HG03097 (cell line): ENCODE data around the gene SRRT.
"Not testable (repeated sequence)": the region's sequence is repeated elsewhere in the genome, so short reads cannot be mapped to it uniquely, and the experiment has no call there.

Source experiments
- ATAC-seq: cut with Tn5 transposase; IDR thresholded peaks from one replicate; pipeline ENCODE4 v1.9.1; 2021; ENCODE audit not compliant: unreplicated experiment, low FRiP score

The SRRT gene

DNA sequence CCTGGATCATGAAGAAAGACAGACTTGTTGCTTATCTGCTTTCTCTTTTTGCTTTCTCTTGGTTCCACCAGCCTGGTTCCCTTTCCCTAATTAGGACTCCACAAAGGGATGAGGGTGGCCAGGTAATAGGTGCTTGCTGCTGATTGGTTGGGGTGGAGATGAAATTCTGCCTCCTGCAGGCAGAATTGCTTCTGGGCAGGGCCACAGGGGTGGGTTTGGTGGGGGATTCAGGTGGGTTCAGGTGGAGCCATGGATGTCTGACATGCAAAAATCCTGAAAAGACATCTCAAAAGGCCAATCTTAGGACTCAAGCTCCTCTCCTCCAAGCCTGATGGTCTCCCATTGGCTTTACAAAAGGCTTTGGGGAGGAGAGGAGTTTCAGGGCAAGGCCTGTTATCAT lies 46.1 kb downstream of the SRRT start:
- no peak for ATAC-seq

DNA sequence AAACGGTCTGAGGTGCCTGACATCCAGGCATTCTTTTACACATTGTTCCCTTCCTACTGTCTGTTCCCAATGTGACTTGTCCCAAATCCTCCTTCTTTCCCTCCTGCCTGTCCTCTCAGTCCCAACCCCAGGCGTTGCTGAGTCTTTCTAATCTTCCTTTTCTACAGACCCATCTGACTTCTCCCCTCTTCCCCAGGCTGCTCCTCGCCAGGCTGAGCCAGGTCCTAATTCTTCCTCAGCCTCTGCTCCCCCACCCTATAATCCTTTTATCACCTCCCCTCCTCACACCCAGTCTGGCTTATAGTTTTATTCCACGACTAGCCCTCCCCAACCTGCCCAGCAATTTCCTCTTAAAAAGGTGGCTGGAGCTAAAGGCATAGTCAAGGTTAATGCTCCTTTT lies 48.7 kb downstream of the SRRT start:
- ATAC-seq, result not testable (repeated sequence)

DNA sequence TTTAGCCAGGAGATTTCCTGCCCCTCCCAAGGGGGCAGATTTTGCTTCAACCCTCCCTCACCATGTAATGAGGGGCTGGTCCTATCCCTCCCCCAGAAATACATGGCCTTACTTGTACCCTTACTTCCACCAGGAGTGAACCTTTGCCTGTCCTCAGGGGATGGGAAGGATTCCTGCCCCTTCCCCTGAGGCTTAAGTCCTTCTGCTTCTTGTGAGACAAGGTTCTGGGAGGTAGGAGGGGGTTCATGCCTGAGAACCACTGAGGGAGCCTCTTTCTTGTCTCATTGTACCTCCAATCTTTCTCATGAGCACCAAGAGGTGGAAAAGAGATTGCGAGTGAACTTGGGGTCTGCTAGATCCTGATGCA lies 54.9 kb downstream of the SRRT start:
- no peak for ATAC-seq

DNA sequence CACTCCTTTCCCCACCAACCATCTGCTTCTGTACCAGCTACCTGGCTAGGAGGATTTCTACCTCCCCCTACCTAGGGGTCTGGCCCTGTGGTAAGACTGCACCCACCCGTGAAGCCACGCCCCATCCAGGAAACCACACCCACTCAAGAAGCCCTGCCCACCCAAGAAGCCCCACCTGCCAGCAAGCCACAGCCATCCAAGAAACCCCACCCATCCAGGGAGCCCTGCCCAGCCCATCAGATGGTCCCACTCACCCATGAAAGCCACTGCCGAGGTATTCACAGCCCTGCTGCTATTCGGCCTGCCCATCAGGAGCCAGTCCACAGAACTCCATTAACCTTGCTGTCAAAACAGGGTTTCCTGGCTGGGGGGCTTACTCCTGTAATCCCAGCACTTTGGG lies 58.8 kb downstream of the SRRT start:
- ATAC-seq, result no peak

DNA sequence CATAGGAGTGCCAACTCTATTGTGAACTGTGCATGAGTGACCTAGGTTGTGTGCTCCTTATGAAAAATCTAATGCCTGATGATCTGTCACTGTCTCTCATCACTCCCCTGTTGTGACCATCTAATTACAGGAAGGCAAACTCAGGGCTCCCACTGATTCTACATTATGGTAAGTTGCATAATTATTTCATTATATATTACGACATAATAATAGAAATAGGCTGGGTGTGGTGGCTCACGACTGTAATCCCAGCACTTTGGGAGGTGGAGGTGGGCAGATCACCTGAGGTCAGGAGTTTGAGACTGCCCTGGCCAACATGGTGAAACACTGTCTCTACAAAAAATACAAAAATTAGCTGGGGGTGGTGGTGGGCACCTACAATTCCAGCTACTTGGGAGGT lies 60.5 kb downstream of the SRRT start:
- not testable (repeated sequence) for ATAC-seq

GRCh38 chr7:100936167-100936566 lies 61.3 kb downstream of the SRRT start:
- ATAC-seq, result not testable (repeated sequence)
